ENCODE data around the gene CYP4F2.
"Not testable (repeated sequence)": the region's sequence is repeated elsewhere in the genome, so short reads cannot be mapped to it uniquely, and the experiment has no call there.

Gene CYP4F2

GRCh38 chr19:15897738-15898276 lies at the start of gene CYP4F2:
Gene CYP4F2, minus strand, starts transcription at chr19:15898074. Its CDS starts 463 bp downstream, at chr19:15897611.
- no peak for DNase-seq

GRCh38 chr19:15945301-15945700 lies 47.4 kb upstream of the CYP4F2 start:
- DNase-seq = no peak

DNA sequence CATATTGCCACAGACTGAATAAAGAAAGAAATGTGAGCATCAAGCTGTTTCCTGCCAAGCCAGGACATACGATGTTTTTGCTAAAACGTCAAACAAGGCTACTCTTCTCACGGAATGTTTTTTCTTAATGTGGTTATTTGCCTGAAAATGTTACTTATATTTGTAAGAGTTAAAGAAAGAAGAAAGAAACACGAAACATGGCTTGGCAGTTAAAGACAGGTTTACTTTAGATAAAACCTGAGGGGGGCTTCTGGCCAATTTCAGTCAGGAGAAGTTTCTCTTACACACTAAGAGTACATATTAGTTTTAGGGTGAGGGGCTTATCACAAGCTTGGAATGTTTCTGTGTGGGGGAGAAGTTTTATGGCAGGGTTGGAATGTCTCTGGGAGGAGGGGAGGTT lies 46.5 kb upstream of the CYP4F2 start:
- no peak for DNase-seq

- no peak for DNase-seq
These were observed 39.9 kb upstream of the CYP4F2 start for GRCh38 chr19:15937771-15938170.

GRCh38 chr19:15936950-15937349 lies 39.1 kb upstream of the CYP4F2 start:
- DNase-seq = no peak

DNA sequence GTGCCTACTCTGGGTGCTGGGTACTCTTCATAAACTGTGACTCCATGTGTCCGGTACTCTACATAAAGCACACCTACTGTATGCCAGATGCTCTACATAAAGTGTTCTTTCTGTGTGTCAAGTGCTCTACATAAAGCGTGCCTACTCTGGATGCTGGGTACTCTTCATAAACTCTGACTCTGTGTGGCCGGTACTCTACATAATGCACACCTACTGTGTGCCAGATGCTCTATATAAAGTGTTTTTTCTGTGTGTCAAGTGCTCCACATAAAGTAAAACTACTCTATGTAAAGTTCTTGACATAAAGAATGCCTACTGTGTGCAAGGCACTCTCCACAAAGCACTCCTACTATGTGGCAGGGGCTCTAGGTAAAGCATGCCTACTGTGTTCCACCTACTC lies 38.3 kb upstream of the CYP4F2 start:
- DNase-seq = no peak

DNA sequence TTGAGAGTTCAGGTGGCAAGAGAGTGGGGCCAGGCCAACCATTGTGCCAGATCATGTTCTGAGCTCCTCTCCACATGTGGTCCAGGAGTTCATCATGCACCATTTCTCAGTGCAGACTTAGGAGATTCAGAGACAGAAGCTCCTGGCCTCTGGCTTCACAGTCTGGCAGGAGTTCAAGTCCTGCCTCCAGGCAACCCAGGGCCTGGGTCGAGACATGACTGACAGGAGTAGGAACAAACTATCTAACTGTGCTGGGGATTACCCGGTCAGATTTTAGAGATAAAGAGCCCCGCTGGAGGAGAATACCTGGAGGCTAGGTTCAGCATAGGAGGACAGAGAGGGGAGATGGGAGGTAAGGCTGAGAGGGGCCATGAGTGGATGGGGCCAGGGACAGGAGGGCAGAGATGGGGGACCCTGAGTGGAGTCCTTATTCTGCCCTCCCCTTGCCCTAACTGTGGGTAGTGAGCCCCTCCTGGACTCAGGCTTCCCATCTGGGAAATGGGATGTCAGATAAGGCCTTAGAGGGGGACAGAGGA lies 37.4 kb upstream of the CYP4F2 start:
- DNase-seq = no peak

DNA sequence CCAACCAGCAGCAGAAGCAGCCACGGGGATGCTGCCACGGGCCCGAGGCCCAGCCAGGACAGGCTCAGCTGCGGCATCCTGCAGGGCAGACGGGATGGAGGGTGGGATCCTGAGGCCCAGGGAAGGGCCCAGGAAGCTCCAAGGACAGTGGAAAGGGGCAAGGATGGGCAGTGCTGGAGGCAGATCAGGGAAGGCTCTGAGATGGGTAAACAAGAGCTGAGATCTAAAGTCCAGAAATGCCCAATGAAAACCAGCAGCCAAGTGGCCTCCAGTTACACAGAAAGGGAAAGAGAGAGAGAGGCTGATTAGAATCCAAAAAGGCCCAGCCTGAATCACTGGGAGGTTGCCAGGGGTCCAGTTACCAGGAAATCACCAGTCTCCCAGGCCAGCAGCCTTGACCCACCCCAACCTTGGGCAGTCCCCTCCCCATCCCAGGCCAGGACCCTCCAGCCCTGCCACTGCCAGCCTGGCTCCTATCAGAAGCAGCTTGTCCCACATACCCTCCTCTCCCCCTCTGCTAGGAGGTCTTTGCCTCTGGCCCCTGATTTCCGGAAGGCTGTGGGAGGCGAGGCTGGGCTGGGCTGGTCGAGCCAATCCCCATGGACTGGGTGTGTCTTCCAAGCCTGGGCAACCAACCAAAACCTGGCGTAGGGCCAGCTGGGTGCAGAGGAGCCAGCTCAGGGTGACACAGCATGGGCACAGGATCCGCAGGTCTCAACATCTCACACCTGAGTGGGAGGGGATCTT lies 36.6 kb upstream of the CYP4F2 start, which contains the start of gene CYP4F11:
CYP4F11 (minus strand) TSS at position 198 of the 747 bp plus-strand sequence; CDS start at position 77, 121 bp downstream.
- no peak for DNase-seq

- not testable (repeated sequence) for DNase-seq
These were observed 36.0 kb upstream of the CYP4F2 start for GRCh38 chr19:15933761-15934331.

DNA sequence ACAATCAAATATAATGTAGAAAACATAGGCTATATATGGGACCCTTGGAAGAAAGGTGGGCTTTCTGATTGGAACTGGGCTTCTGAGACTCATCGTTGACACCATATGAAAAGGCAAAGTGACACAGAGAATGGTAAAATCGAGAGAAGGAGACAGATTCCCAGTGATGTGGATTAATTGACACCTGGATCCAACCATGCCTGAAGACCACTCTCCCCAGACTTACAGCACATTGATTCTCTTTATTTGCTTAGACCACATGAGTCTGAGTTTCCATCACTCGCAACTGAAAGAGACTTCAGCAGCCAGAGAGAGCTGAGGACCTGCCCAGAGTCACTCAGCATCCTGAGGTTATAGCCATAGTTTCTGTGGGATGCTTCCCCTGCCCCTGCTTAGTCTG lies 30.4 kb upstream of the CYP4F2 start:
- no peak for DNase-seq

DNA sequence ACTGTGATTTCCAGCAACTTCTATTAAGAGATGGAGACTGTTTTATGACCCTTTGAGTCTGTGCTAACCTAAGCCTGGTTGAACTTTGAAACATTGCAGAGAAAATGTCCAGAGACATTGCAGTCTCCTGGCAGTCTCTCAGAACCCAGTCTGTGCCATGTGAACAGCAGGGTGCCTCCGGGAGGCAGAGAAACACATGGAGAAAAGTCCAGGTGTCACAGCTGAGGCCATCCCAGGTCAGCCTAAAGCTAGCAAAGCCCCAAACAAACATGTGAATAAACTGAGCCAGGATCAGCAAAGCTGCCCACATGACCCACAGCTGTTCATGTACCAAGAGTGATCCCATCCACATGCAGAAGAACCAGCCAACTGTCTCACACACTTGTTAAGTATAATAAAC lies 28.6 kb upstream of the CYP4F2 start:
- DNase-seq = no peak

DNA sequence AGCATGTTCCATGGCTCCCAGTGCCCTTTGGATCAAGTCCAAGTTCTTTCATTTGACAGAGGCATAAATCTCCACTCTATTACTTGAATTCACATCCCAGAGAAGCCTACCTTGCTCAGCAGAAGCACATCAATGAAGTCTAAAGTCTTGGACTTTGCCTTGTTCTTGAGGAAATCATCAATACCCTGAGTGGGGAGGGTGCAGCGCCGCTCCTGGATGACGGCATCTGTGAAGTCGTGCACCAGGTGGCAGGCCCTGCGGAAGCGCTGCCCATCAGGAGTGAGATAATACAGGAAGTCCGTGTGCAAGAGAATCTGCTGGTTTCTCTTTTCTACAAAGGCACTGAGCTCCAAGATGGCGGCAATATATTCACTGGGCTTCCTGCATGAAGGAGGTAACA lies 25.8 kb upstream of the CYP4F2 start:
- no peak for DNase-seq

DNA sequence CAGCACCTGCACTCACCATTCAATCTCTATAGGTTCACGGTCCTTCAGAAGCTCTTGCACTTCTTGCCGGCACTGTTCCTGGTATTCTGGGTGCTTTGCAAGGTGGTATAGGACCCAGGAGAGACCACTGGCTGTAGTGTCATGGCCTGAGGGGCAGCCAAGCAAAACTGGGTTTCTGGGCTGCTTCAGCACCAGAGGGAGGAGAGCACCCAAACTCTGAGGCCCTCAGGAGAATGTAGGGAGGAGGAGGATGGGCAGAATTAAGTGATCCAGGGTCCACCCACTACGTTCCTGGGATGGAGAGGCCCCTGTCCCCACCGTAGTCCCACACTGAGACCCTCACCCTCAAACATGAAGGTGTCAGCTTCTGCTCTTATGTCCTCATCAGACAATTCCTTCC lies 24.1 kb upstream of the CYP4F2 start:
- DNase-seq = no peak

DNA sequence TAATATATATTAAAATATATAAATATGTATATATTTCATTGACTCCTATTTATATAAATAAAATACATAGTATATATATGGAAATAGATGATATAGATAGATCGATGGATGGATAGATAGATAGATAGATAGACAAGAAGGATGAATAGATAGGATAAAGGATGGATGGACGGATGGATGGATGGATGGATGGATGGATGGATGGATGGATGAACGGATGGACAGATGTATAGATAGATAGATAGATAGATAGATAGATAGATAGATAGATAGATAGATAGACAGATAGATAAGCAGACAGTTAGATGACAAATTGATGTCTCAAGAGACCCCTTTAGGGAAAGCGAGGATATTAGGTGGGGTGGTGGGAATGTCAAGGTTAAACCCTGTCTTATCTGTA lies 21.4 kb upstream of the CYP4F2 start:
- DNase-seq = no peak

DNA sequence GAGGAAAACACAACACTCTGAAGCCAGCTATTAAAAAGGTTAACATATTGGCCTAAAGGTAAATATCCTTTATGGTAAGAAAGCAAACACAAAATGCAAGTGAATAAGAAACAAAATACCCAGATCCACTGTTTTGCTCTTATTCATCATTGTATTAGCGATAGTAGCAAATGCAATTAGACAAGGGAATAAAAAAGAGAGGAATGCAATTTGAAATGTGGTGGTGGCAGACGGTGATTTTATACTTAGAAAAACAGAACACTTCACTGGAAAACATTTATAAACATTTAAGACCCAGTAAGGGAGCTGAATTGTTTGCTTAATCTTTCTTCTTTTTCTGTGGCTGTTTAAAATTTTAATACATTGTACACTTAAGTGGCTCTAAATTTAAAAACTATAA lies 17.2 kb upstream of the CYP4F2 start:
- no peak for DNase-seq

DNA sequence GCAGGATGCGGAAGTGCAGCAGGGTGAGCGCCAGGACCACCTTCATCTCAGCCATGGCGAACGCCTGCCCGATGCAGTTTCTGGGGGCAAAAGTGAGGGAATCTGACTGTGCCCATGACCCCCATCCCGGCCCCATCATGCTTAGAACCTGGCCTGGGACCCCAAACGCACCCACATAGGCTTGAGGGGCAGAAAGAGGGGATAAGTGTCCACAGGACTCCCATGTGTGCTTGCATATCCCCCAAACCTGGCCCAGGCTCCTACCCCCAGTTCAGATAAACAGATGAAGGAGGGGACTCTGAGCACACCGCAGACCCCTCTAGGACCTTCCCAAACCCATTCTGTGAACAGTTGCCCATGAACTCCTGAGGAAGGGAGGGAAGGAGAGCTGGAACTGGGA lies 16.0 kb upstream of the CYP4F2 start:
- DNase-seq = no peak

- no peak for DNase-seq
These were observed 15.5 kb upstream of the CYP4F2 start for GRCh38 chr19:15913384-15913783.

GRCh38 chr19:15911599-15912235 lies 13.8 kb upstream of the CYP4F2 start:
- no peak for DNase-seq

GRCh38 chr19:15905026-15905425 lies 7.2 kb upstream of the CYP4F2 start:
- DNase-seq = no peak

DNA sequence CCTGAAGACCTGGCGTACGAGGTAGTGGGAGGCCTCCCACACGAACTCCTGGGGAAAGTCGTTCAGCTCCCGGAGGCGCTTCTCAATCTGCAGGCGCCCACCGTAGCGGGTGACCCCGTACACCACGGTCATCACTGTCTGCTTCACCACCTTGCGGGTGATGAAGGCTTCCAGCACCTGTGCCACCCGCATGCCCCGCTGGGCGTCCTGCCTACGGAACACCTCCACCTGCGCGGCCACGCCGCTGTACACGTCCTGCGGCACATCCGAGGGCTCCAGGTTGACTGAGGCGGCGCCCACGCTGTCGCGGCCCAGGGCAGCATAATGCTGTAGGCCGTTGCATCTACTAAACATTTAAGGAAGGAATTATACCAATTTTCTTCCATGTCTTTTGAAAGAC lies 5.0 kb upstream of the CYP4F2 start:
- not testable (repeated sequence) for DNase-seq

DNA sequence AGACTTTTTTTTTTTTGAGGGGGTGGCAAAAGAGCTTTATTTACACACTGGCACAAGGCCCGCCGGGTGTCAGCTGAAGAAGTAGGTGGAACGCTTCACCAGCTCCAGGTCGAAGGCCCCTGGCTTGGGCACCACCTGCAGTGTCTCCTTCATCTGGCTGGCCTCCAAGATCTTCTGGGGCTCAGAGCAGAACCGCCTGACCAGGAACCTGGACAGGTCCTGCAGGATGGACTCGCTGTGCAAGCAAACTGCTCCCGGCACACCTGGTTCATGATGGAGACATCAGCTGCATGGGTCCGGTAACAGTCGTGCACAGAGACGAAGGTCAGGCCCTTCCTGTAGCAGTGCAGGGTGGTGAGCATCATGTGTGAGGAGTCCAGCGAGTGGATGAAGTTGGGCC lies 4.4 kb upstream of the CYP4F2 start:
- no peak for DNase-seq

DNA sequence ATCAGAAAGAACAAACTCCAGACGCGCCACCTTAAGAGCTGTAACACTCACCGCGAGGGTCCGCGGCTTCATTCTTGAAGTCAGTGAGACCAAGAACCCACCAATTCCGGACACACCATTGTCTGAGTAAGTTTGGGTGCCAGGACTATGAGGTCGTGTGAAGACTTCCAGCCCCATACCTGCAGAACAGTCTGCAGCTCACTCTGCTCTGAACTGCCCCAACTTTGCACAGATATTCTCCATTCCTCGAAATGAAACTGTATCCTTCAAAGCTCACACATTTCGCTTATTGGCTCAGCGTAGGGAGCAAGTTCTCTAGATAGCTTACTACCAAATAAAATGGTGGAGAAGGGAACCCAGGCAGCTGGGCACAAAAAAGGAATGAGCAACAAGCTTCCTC lies 2.6 kb upstream of the CYP4F2 start:
- DNase-seq = no peak

GRCh38 chr19:15900032-15900431 lies 2.2 kb upstream of the CYP4F2 start:
- DNase-seq = not testable (repeated sequence)

GRCh38 chr19:15899561-15899960 lies 1.7 kb upstream of the CYP4F2 start:
- DNase-seq = not testable (repeated sequence)
